GM19438 (cell line): ENCODE results near the gene SCAF8.
"Not testable (repeated sequence)": the region's sequence is repeated elsewhere in the genome, so short reads cannot be mapped to it uniquely, and the experiment has no call there.

ENCODE experiments used
- ATAC-seq: cut with Tn5 transposase; IDR thresholded peaks from one replicate; pipeline ENCODE4 v1.9.1; 2021; ENCODE audit warnings: low read depth; ENCODE audit not compliant: unreplicated experiment

SCAF8 gene

DNA sequence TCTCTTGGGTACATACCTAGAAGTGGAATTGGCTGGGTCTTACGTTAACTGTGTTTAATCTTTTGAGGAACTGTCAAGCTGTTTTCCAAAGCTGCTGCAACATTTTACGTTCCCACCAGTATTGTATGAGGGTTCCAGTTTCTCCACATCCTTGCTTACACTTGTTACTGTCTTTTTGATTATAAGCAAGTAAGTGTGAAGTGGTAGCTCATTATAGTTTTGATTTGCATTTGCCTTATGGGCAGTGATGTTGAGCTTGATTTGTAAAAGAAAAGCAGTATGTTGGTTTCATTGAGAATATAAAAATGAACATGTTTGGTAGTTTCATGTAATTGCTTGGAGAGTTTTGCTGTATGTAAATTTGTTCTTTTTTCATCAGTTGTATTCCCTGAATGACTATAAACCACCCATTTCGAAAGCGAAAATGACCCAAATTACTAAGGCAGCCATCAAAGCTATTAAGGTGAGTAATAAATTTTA, 40.4 kb downstream of the SCAF8 start:
- peak; percentile 82 for ATAC-seq

DNA sequence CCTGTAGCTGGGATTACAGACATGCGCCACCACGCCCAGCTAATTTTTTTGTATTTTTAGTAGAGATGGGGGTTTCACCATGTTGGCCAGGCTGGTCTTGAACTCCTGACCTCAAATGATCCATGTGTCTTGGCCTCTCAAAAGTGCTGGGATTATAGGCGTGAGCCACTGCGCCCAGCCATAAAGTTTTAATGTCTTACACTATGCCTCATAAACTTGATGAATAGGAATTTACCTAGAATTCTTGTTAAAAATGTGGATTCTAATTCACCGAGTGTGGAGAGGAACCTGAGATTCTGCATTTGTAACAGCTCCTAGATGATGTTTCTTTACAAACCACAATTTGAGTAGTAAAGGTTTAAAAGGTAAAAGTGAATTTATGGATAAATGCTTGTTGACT, 45.9 kb downstream of the SCAF8 start:
- not testable (repeated sequence) for ATAC-seq

DNA sequence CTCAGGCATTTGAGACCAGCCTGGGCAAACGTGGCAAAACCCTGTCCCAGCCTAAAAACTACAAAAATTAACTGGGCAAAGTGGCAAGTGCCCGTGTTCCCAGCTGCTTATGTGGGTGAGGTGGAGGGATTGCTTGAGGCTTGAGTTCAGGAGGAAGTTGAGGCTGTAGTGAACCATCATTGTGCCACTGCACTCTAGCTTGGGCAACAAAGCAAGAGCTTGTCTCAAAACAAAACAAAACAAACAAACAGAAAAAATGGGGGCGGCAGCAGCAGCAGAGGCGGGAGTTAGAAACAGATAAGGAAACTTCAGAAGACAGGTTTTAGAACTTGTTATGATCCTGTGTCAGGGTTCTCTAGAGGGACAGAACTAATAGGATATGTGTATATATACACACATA, 49.0 kb downstream of the SCAF8 start:
- no peak for ATAC-seq

DNA sequence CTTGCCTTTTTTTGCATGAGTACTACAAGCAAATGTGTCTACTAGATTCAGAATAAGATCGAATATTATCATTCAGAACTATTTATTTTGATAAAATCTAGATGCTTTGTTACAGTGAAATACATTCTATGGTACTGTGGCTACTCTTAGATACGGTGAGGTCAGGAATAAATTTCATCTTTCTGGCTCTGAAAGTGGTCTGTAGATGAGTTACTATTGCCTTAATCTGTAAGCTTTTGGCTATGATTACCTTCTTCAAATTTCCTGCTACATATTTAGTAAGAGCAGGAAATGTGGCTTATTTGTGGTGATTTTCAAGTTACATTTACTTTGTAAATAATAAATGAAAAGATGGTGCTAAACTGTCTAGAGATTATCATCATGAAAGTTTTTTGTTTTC, 50.0 kb downstream of the SCAF8 start:
- no peak for ATAC-seq

DNA sequence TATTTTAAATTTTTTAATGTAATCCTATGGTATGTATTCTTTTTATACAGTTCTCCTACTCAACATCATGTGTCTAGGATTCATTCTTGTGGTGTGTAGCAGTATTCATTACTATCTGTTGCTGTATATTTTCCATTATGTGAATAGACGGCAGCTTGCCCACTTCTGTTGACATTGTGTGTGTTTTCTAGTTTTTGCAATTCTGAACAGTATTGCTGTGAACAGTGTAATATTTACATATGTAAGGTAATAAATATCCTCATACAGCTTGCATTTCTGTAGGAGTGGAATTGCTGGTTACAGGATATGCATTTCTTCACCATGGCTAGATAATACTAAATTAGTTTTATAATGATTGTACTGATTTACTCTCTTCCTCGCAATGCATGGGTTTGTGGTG, 51.9 kb downstream of the SCAF8 start:
- no peak for ATAC-seq

DNA sequence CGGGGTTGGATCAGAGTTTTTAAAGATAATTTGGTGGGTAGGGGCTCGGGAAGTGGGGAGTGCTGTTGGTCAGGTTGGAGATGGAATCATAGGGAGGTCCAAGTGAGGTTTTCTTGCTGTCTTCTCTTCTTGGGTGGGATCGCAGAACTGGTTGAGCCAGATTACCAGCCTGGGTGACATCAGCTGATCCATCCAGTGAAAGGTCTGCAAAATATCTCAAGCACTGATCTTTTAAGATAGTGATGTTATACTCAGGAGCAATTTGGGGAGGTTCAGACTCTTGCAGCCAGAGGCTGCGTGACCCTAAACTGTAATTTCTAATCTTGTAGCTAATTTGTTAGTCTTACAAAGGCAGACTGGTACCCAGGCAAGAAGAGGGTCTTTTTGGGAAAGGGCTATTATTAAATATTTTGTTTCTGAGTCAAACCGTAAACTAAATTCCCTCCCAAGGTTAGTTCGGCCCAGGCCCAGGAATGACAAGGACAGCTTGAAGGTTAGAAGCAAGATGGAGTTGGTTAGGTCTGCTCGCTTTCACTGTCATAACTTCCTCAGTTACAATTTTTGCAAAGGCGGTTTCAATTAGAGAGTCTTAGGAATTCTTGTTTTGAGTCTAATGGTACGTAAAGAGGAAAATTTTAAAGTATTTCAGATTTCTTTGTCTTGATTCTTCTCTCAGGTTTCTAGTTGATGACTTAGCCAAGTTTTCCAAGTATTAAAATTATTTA, 53.1 kb downstream of the SCAF8 start:
- no peak for ATAC-seq

DNA sequence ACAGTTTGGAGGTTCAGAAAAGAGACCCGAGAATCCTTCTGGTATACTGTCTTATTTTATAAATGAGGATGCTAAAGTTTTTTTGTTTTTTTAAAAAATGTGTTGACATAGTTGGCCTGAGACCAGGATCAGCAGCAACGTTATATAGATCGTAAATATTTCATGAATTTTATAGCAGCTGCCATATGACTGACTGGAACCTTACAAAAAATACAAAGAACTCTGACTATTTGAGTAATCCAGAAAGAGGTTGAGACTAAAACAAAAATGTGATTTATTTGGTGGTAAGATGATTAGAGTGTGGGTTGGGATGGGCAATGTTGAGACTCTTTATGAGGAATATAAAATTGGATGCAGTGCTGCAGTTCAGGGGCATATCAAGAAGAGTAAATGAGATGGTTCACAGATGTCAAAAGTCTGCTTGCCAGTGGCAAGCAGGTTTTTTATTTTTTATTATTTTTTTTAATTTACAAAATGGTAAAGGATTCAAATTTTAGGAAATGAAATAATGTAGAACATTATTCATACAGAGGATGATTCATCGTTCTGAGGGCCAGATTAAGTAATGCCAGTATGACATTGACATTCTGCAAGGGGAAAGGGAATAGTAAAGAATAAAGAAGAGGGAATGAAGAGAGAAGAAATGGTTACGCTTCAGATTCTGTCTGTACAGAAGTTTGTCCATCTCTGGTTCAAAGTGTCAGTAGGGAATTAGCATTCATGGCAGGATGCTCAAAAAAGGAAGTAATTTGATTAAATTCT, 58.5 kb downstream of the SCAF8 start:
- no peak for ATAC-seq

DNA sequence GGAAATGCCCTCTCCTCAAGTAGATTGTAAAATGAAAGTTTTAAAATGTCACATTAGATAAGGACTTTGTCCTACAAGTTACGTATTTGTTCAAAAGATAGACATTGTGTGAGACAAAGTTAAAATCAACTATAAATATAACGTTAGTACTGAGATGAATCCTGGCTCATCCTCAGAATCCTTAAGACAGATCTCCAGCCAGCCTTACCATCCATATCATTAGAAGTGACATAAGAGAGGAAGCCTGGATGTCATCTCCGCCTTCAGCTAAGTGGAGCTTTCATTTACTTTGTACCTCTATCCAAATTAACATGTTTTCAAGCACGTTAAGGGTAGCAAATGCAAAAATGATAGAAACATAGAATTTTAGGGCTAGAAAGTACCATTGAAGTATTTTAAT, 59.1 kb downstream of the SCAF8 start:
- ATAC-seq: no peak

DNA sequence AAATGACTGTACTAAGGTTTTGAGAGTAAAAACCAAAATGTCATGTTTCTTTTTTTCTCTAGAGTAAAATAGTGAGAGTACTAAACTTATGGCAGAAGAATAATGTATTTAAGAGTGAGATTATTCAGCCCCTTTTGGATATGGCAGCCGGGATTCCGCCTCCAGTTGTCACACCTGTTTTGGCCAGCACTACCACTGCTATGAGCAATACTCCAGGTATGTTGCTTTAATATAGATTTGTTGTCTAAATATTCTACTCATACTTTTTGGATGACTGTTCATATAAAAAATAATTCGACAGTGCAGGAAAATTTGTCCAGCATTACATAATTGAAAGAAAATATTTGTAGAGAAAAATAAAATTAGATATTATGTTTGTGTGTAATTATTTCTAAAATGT, 59.5 kb downstream of the SCAF8 start:
- no peak for ATAC-seq

DNA sequence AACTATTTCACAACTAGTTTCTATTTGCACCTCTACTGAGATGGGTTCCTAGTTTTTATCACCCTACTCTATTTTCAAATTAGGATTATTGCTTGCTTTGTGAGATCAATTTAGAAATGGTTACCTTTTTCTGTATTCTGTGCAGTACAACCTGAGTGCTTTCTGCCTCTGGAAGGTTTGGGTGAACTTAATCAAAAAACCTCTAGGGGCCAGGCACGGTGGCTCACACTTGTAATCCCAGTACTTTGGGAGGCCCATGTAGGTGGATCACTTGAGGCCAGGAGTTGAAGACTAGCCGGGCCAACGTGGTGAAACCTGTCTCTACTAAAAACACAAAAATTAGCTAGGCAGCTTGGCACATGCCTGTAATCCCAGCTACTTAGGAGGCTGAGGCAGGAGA, 63.3 kb downstream of the SCAF8 start:
- ATAC-seq: no peak

DNA sequence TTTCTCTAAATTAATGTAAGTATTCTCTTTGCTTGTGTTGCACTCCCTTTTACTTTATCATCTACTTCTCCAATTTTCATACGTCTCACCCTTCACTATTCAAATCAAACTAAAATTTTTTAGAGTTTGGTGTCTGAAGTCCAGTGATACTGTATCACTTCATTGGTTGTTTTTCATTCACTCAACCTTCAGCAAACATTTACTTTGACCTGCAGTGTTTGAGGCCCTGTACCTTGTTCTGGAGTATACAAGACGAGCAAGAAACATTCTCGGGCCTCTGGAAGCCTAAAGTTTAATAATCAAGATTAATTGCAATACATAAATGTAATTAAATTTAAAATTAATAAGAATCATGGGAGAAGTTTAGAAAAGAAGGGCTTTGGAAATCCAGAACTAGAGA, 64.6 kb downstream of the SCAF8 start:
- no peak for ATAC-seq

DNA sequence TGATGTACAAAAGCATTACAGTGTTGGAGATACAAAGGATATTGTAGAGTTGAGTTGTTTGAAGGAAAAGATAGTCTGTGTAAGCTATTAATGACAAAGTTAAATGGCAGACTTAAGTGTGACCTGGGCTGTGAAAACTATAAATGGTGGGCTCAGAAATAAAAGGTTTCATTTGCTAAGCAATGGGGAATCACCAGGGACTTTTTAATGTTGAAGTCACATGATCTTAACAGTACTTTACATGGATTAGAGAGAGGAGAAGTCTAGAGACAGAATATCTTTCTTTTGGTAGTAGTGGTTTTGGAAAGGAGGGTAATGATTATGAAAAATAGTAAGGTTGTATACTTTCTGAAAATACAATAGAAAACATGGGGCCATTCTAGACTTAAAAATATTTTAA, 67.1 kb downstream of the SCAF8 start:
- no peak for ATAC-seq

DNA sequence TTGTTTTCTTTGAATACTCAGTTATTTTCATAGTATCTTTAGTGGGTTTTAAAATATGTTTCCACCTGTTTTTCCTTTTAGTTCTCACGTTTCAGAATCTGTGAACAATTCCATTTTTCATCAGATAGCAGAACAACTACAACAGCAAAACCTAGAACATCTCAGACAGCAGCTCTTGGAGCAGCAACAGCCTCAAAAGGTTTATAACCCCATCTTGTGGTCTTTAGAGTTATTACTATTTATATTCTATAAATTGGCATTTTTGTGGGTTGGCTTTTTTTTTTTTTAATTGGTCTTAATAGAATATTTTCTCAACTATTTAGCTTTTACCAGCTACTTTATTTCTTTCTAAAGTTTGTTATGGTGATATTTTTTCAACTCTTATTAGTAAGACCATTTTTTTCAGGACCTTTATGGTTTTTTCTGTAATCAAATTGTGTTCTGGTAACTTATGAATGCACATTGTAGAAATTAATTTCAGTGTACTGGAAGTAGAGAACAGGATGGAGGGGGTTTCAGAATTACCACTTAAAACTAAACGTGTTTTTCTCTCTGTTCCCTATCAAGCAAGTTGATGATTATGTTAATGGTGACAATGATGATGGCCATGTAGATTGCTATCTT, 72.2 kb downstream of the SCAF8 start:
- no peak for ATAC-seq

DNA sequence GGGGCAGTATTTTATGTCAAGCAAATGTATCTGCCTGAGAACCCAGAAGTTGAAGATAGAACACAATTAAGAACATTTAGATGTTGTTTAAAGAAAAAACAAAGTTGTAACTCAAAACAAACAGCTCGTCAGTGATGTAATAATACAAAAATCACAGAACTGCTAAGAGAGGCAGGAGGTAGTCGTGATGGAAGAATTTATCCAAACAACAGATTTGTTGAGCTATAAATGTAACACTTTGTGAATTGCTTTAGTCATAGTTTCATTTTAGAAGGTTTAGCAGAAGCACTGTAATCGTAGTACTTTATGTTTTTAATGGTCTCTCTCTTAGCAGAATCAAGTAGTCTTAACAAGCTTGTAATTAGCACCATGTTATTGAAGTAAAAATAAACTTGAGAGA, 73.6 kb downstream of the SCAF8 start:
- no peak for ATAC-seq

DNA sequence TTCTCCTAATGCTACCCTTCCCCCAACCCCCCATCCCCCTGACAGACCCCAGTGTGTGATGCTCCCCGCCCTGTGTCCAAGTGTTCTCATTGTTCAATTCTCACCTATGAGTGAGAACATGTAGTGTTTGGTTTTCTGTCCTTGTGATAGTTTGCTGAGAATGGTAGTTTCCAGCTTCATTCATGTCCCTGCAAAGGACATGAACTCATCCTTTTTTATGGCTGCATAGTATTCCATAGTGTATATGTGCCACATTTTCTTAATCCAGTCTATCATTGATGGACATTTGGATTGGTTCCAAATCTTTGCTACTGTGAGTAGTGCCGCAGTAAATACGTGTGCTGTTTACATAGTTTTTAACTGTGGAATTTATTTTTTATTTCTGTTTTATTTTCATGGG, 78.4 kb downstream of the SCAF8 start:
- ATAC-seq: not testable (repeated sequence)

DNA sequence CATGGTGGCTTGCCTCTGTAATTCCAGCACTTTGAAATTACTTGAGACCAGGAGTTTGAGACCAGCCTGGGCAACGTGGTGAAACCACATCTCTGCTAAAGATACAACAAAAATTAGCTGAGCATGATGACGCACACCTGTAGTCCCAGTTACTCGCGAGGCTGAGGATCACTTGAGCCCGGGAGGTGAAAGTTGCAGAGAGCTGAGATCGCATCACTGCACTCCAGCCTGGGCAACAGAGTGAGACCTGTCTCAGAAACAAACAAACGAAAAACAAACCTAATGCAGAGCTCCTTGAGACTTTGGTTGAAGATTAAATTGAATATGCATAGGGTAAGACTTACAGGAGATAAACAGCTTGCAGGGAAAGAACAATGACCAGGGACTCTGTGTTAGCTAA, 80.8 kb downstream of the SCAF8 start:
- ATAC-seq: peak; percentile 92

DNA sequence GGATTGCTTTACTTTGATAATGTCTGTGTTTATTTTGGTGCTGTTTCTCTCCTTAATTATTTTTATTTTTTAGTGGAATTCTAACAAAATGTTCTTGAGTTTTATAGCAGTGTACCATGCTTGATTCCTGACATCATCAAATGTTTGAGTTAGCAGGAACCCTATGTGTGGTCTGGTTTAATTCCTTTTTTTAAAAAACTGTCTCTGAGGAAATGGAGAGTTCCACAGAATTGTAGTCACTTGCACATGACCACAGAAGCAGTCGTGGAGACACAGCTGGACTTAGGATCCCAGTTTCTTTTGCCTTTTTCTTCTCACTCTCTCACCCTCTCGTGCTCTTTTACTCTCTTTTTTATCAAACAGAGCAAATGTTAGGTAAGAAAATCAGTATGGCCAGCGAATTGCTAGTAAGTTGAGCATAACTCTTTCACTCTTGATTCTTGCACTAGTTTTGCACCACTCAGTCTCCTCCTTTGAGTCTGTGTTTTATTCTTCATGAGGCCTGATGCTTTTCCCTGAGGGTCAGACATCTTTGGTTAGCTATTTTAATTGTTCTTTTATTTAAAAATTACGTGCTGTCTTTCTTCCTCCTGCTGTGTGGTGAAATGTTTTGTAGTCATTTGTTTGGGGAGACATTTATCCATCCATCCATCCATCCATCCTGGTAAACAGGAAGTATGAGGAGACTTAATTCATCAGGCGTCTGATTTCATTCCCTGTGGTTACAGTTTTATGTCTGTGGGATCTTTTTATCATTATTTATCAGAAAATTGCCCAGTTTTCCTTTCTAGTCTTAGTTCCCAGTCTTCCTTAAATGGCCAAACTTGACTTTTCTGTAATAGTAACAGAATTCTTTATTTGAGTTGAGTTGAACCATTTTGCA, 83.0 kb downstream of the SCAF8 start:
- no peak for ATAC-seq

DNA sequence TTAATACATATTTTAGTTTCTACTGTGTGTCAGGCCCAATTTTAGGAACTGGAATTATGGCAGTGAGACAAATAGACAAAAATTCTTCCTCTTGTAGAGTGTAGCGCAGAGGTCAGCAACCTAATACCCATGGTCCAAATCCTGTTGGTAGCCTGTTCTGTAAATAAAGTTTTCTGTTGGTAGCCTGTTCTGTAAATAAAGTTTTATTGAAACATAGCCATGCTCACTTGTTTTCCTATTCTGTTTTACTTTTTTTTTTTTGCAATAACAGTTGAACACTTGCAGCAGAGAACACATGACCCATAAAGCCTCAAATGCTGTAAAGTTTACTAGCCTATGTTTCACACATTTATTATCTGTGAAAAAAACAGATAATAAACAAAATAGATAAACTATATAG, 87.9 kb downstream of the SCAF8 start:
- ATAC-seq: no peak

DNA sequence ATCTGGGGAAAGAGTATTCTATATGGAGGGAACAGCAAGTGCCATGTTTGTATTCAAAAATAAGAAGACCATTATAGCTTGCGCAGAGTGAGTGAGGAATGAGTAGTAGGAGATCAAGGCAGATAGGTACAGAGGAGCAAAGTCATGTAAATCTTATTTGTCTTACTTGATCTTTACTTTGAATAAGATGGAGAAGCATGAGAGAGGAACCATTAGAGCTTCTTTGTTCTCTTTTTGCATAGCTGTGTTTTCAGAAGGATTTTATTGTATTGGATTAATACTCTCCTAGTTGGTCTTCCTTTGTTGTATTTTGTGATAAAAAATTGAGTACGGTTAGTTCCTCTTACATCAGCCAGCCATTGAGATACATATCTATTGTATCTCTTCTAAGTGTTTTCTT, 88.4 kb downstream of the SCAF8 start:
- ATAC-seq: no peak

DNA sequence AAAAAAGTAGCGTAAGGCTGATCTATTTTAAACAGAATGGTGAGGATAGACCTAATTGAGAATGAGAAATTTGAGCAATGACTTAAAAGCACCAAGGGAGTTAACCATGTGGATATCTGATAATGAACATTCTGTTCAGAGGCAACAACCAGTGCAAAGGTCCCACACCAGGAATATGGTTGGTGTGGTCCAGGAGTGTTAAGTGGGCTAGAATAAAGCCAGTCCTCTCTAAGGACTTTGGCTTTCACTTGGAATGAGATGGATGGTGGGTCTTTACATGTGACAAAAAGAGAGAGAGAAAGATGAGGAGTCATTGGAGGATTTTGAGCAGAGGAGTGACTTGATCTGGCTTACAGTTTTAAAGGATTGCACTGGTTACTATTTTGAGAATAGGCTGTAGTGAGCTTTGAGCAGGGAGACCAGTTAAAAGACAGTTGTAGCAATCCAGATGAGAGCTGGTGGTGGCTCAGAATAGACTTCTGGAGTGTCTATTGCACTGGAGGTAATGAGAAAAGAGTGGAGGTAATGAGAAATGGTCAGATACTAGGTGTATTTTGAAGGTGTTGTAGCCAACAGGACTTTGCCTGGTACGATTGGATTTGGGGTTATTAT, 89.8 kb downstream of the SCAF8 start:
- no peak for ATAC-seq
